KG1 (cell line): Measurements from ENCODE around the gene INS.

Experiments used
- DNase-seq: peaks from one replicate; lab custom pipeline; 2025; lab: John Stamatoyannopoulos, UW

INS gene

DNA sequence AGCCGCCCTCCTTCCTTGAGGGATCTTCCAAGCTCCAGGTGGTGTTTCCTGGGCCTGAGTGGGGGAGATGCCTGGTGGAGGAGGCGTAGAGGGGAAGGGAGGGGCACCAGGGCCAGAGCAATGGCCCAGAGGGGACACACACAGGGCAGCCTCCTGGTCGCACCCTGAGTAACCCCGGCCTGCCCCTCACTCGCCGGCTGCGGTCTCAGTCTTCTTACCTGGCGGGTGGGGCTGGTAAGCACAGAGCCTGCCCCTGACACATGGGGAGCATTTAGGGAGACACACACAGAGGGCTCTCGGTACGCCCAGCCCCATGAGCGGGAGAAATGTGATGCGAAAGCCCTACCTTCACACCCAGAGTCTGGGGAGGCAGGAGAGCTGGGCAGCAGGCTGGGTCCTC, 45.7 kb downstream of the INS start:
- DNase-seq: no peak

DNA sequence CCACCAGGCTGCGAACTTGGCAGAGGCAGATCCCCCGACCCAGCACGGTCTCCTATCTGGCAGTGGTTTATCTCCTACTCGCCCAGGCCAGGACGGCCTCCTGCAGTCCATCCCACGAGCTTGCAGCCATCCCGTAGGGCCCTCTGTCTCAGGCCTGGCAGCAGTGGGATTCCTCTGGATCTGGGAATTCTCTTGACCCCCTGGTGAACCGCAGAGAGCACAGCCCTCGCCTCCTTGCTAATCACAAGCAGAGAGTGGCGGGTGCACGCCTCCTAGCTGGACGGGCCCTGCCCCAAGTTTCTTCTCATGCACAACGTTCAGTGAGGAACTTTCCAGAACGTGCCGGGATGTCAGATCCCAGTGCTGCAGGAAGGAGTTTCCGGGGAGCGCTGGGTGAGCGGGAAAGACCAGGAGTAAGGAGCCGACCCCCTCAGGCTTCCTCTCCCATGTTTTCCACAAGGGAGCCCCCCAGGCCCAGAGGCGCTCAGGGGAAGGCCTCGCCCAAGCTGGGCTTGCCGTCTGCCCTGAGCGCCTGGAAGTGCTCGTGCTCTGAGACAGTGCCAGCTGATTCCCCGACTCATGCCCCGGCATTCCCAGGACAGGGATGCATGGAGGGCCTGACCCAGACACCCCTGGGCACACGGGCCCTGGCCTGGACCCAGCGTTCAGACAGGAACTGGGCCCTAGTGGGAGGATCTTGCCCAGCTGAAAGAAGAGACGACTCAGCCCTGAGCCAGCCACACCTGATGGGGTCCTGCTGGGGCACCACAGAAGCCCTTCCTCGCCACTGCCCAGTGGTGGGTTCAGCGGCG, 46.4 kb downstream of the INS start:
- no peak for DNase-seq

- DNase-seq: no peak
Observed at GRCh38 chr11:2113776-2114175, 47.2 kb downstream of the INS start.

DNA sequence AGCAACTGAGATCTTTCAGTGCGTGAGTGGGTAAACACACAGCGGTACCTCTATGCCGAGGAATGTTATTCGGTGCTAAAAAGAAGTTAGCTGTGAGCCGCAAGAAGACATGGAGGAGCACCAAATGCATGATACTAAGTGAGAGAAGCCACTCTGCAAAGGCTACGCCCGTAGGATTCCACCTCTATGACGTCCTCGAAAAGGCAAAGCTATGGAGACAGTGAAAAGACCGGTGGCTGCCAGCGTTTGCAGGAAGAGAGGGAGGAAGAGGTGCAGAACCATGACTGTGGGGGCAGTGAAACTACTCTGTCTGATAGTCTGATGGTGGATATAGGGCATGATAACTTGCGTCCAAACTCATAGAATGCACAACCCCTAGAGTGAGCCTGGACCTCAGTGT, 50.5 kb downstream of the INS start:
- DNase-seq: no peak
